ENCODE data around the gene ENPP1.

ENPP1 gene

GRCh38 chr6:131765081-131765803 lies 42.6 kb upstream of the ENPP1 start (continued):
- TF ChIP-seq CREB5 (CRISPR knock-in tag; IDR thresholded peaks at IDR 0.05; ENCODE audit: low read depth) (no peak), ESRRG (CRISPR knock-in tag; IDR thresholded peaks at IDR 0.05) (no peak), TCF4 (CRISPR knock-in tag; IDR thresholded peaks at IDR 0.05; ENCODE audit: borderline replicate concordance) (no peak), GLIS3 (CRISPR knock-in tag; IDR thresholded peaks at IDR 0.05) (no peak), ZFP3 (CRISPR knock-in tag; IDR thresholded peaks at IDR 0.05) (no peak), TSHZ2 (CRISPR knock-in tag; IDR thresholded peaks at IDR 0.05) (no peak), ZNF70 (CRISPR knock-in tag; IDR thresholded peaks at IDR 0.05) (no peak)

- no peak for ATAC-seq
- TF ChIP-seq POU6F1 (CRISPR knock-in tag; IDR thresholded peaks at IDR 0.05; ENCODE audit: borderline replicate concordance, low read depth), result no peak
- TF ChIP-seq RARB (CRISPR knock-in tag; IDR thresholded peaks at IDR 0.05), result no peak
- no peak for TF ChIP-seq BACH2 (CRISPR knock-in tag; IDR thresholded peaks at IDR 0.05; ENCODE audit: borderline replicate concordance)
- no peak for TF ChIP-seq SNAI2 (CRISPR knock-in tag; IDR thresholded peaks at IDR 0.05)
- no peak for TF ChIP-seq PPARA (CRISPR knock-in tag; IDR thresholded peaks at IDR 0.05; ENCODE audit: borderline replicate concordance)
- TF ChIP-seq ZFP30 (CRISPR knock-in tag; IDR thresholded peaks at IDR 0.05), result no peak
- no peak for TF ChIP-seq ZNF565 (CRISPR knock-in tag; conservative IDR thresholded peaks at IDR 0.05; ENCODE audit: low read depth)
- TF ChIP-seq ISL1 (CRISPR knock-in tag; IDR thresholded peaks at IDR 0.05), result no peak
- TF ChIP-seq ZNF8 (CRISPR knock-in tag; IDR thresholded peaks at IDR 0.05), result no peak
- no peak for TF ChIP-seq ZC3H10 (CRISPR knock-in tag; IDR thresholded peaks at IDR 0.05)
Observed at GRCh38 chr6:131765804-131766135, 42.0 kb upstream of the ENPP1 start.

GRCh38 chr6:131766631-131767030 lies 41.2 kb upstream of the ENPP1 start:
- TF ChIP-seq ZNF8 (CRISPR knock-in tag; IDR thresholded peaks at IDR 0.05), result no peak
- no peak for ATAC-seq

GRCh38 chr6:131768964-131769363 lies 38.9 kb upstream of the ENPP1 start:
- no peak for ATAC-seq
- TF ChIP-seq ARNTL (CRISPR knock-in tag; IDR thresholded peaks at IDR 0.05; ENCODE audit: borderline replicate concordance, low read depth), result no peak
- no peak for TF ChIP-seq CSRNP3 (CRISPR knock-in tag; IDR thresholded peaks at IDR 0.05)
- TF ChIP-seq ISL1 (CRISPR knock-in tag; IDR thresholded peaks at IDR 0.05), result no peak
- TF ChIP-seq BACH2 (CRISPR knock-in tag; IDR thresholded peaks at IDR 0.05; ENCODE audit: borderline replicate concordance), result no peak
- TF ChIP-seq TOX (CRISPR knock-in tag; IDR thresholded peaks at IDR 0.05; ENCODE audit: borderline replicate concordance), result no peak
- no peak for TF ChIP-seq TSHZ2 (CRISPR knock-in tag; IDR thresholded peaks at IDR 0.05)
- no peak for TF ChIP-seq ZNF8 (CRISPR knock-in tag; IDR thresholded peaks at IDR 0.05)
- no peak for TF ChIP-seq CSDC2 (CRISPR knock-in tag; IDR thresholded peaks at IDR 0.05)
- TF ChIP-seq ESRRG (CRISPR knock-in tag; IDR thresholded peaks at IDR 0.05), result no peak
- TF ChIP-seq ZNF70 (CRISPR knock-in tag; IDR thresholded peaks at IDR 0.05), result no peak
- no peak for TF ChIP-seq PATZ1 (CRISPR knock-in tag; IDR thresholded peaks at IDR 0.05; ENCODE audit: borderline replicate concordance)
- TF ChIP-seq RARB (CRISPR knock-in tag; IDR thresholded peaks at IDR 0.05), result no peak
- no peak for TF ChIP-seq POU6F1 (CRISPR knock-in tag; IDR thresholded peaks at IDR 0.05; ENCODE audit: borderline replicate concordance, low read depth)
- no peak for TF ChIP-seq TCF4 (CRISPR knock-in tag; IDR thresholded peaks at IDR 0.05; ENCODE audit: borderline replicate concordance)
- no peak for TF ChIP-seq SNAI2 (CRISPR knock-in tag; IDR thresholded peaks at IDR 0.05)
- no peak for TF ChIP-seq ZC3H10 (CRISPR knock-in tag; IDR thresholded peaks at IDR 0.05)

Data from SK-N-SH treated with all-trans-retinoic acid at 6 μM for 48 hours (cell line).